Measurements from ENCODE around the gene TSPAN32. TPM values are rescaled to one million over a fixed set of nuclear protein-coding genes. Genes with fewer than 3 reads are reported as not detected.

The TSPAN32 gene
- total RNA-seq, 4 donors from 2014 or later = not detected

GRCh38 chr11:2347308-2347830, 45.6 kb downstream of the TSPAN32 start:
- Histone ChIP-seq H3K4me3 (no peak overlapping the region), H3K4me1 (no peaks in the 10 kb centered on the region), H3K27me3 (no peaks in the 10 kb centered on the region), H3K36me3 (no peaks in the 10 kb centered on the region), H3K9me3 (no peaks in the 10 kb centered on the region), H3K27ac (no peak overlapping the region)
- TF ChIP-seq CTCF (IDR thresholded peaks at IDR 0.05 in 4 of 5, conservative IDR thresholded peaks at IDR 0.05 in 1 of 5) (no peak), POLR2A (IDR thresholded peaks at IDR 0.05) (no peak)
- DNase-seq (no peak), ATAC-seq (no peak)
- in situ Hi-C loops (cut with MboI; ENCODE audit: low sequenced_read_pairs in 4 of 4) = no loop called here
- intact Hi-C loops (cut with DNase I; ENCODE audit: low total_unique reads) = no loop called here

GRCh38 chr11:2348986-2349385, 47.2 kb downstream of the TSPAN32 start:
- TF ChIP-seq POLR2A (IDR thresholded peaks at IDR 0.05) (no peak), CTCF (IDR thresholded peaks at IDR 0.05 in 4 of 5, conservative IDR thresholded peaks at IDR 0.05 in 1 of 5) (no peak)
- no peaks in the 10 kb centered on the region for H3K36me3 ChIP-seq

DNA sequence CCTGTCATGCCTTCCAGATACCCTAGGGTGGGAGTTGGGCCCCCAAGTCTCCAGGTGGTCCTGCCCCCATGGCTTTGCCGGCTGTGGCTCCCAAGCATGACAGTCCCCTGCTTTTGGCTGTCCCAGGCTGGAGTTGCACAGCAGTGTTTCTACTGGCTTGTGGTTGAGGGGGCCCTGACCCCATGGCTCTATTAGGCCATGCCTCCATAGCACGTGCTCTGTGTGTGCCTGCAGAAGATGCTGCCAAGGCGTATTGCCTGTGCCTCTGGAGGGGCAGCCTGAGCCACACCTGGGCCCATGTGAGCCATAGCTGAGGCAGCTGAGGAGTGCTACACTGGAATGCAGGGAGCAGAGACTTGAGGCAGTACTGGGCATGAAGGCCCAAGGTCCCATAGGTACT, 49.9 kb downstream of the TSPAN32 start:
- H3K27ac ChIP-seq = no peak overlapping the region
- TF ChIP-seq CTCF (IDR thresholded peaks at IDR 0.05 in 4 of 5, conservative IDR thresholded peaks at IDR 0.05 in 1 of 5) (no peak), POLR2A (IDR thresholded peaks at IDR 0.05) (no peak)
- intact Hi-C loops (cut with DNase I; ENCODE audit: low total_unique reads) (no loop called here), in situ Hi-C loops (cut with MboI; ENCODE audit: low sequenced_read_pairs in 4 of 4) (no loop called here)
- H3K27me3 ChIP-seq = no peaks in the 10 kb centered on the region
- DNase-seq = no peak
- no peaks in the 10 kb centered on the region for H3K36me3 ChIP-seq
- H3K4me3 ChIP-seq = no peak overlapping the region
- no peaks in the 10 kb centered on the region for H3K9me3 ChIP-seq
- H3K4me1 ChIP-seq = no peaks in the 10 kb centered on the region
- ATAC-seq = no peak

More at GRCh38 chr11:2348986-2349385, 47.2 kb downstream of the TSPAN32 start:
- DNase-seq (no peak), ATAC-seq (no peak)
- no peak overlapping the region for H3K4me3 ChIP-seq
- intact Hi-C loops (cut with DNase I; ENCODE audit: low total_unique reads) = no loop called here
- no peak overlapping the region for H3K27ac ChIP-seq
- no peaks in the 10 kb centered on the region for H3K4me1 ChIP-seq
- in situ Hi-C loops (cut with MboI; ENCODE audit: low sequenced_read_pairs in 4 of 4) = no loop called here
- no peaks in the 10 kb centered on the region for H3K9me3 ChIP-seq
- H3K27me3 ChIP-seq = no peaks in the 10 kb centered on the region

DNA sequence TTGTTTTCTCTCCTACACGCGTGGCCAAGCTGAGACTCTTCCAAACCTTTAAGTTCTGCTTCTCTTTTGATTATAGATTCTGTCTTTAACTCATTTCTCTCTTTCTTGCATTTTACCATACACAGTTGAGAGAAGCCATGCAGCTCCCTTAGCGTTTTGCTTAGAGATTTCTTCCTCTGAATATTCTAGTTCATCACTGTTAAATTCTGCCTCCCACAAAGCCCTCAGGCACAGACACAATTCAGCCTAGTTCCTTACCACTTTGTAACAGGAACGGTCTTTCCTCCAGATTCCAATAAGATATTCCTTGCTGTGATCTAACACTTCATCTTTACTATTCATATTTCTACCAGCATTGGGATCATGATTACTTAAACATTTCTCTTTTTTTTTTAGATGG, 50.6 kb downstream of the TSPAN32 start:
- Histone ChIP-seq H3K9me3 (no peaks in the 10 kb centered on the region), H3K36me3 (no peaks in the 10 kb centered on the region), H3K4me3 (no peak overlapping the region), H3K27me3 (no peaks in the 10 kb centered on the region), H3K4me1 (no peaks in the 10 kb centered on the region), H3K27ac (no peak overlapping the region)
- TF ChIP-seq CTCF (IDR thresholded peaks at IDR 0.05 in 4 of 5, conservative IDR thresholded peaks at IDR 0.05 in 1 of 5) (no peak), POLR2A (IDR thresholded peaks at IDR 0.05) (no peak)
- intact Hi-C loops (cut with DNase I; ENCODE audit: low total_unique reads) = no loop called here
- in situ Hi-C loops (cut with MboI; ENCODE audit: low sequenced_read_pairs in 4 of 4) = no loop called here
- ATAC-seq = no peak
- DNase-seq = no peak

DNA sequence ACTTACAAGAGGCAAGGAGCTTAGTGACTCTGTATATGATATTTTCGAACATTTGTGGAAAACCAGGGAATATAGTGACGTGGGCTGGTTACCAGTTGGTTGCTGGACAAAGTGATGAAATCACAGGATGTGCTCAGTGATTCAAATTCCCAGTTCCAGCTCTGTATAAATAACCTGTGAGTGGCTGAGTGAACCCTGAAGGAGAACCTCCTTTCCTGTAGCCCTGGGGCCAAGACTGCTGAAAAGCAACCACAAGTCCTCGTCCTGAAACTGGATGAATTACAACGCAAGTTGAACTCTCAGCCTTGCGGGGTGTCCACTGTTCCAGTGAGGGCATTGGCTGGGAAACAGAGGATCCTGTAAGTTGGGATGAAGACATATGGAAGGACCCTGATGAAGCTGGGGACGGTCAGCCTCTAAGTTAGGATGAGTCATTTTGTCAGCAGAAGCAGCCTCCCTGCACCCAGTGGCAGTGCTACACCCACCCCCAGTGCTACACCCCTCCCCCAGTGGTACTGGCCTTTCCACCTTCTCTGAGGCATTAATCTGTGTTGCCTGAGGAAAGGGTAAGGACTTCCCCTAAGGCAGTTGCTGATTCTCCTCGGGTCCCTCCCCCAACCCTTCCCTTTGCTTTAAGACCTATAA, 53.3 kb downstream of the TSPAN32 start:
- H3K36me3 ChIP-seq = no peaks in the 10 kb centered on the region
- H3K27me3 ChIP-seq = no peaks in the 10 kb centered on the region
- TF ChIP-seq POLR2A (IDR thresholded peaks at IDR 0.05) (no peak), CTCF (IDR thresholded peaks at IDR 0.05 in 4 of 5, conservative IDR thresholded peaks at IDR 0.05 in 1 of 5) (no peak)
- H3K27ac ChIP-seq = no peak overlapping the region
- no peaks in the 10 kb centered on the region for H3K4me1 ChIP-seq
- no peak overlapping the region for H3K4me3 ChIP-seq
- no peaks in the 10 kb centered on the region for H3K9me3 ChIP-seq
- in situ Hi-C loops (cut with MboI; ENCODE audit: low sequenced_read_pairs in 4 of 4) = no loop called here
- ATAC-seq = no peak
- intact Hi-C loops (cut with DNase I; ENCODE audit: low total_unique reads) = no loop called here
- DNase-seq = no peak
